SW 1271 (cell line): ENCODE data around the gene KCNB1.

Experiments used
- DNase-seq, 2 experiments: peaks; one replicate each; lab custom pipeline; 2025; lab: John Stamatoyannopoulos, UW

KCNB1 gene

GRCh38 chr20:49409302-49409974, 73.0 kb downstream of the KCNB1 start:
- DNase-seq, result no peak

DNA sequence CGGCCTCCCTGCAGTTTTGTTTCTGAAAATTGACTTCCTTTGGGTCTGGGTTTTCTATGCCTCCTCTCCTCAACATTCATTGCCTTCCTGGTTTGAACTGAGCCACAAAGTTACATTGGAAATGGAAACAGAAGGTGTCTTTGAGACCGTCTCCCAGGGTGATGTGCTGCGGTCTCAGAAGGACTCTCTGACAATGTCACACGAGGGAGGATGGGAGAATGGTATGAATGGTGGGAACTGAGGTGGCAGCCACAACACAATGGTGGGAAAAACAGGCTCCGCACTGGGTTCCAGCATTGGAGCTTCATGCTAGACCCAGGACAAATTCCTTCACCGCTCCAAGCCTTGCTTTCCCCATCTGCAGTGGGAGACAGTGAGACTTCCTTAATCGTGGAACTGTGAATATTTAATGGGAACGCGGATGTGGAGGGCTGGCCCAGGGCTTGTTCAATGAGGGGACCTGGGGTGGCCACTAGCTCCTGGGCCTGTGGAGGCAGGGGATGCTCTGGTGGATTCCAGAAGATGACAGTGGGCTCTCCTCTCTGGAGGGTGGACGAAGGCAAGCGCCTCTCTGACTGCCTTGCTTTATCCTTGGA, 73.9 kb downstream of the KCNB1 start:
- DNase-seq, result no peak

DNA sequence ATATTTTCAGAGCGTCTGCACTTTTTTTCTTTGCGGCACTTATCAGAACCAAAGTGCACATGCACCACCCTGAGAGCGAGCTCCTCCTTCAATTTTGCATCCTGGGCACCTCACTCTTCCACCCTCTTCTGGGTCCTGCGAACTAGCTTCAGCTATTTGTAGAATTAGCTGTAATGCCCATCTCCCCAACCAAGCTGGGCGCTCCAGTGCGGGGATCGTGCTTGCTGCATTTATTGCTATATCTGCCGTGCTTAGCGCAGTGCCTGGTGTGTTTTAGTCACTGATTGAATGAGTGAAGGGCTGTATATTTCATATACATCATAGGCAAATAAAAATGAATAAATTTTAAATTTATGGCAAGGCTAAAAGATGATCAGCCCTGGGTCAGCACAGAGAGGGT, 75.8 kb downstream of the KCNB1 start:
- DNase-seq, result no peak

DNA sequence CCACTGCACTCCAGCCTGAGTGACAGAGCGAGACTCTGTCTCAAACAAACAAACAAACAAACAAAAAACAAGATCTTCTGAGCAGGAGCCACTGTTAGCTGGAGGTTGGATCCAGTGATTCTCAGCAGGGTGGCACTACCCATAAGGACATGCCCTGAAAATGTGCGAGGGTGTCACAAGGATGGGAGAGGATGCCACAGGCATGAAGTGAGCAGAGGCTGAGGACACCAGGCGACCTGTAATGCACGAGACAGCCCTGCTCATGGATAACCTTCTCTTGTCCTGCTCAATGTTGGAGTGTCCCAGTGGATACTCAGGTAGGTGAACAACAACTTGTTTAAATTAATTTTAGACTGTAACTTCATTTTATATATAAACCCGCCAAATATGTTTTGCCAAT, 76.8 kb downstream of the KCNB1 start:
- DNase-seq, result no peak

DNA sequence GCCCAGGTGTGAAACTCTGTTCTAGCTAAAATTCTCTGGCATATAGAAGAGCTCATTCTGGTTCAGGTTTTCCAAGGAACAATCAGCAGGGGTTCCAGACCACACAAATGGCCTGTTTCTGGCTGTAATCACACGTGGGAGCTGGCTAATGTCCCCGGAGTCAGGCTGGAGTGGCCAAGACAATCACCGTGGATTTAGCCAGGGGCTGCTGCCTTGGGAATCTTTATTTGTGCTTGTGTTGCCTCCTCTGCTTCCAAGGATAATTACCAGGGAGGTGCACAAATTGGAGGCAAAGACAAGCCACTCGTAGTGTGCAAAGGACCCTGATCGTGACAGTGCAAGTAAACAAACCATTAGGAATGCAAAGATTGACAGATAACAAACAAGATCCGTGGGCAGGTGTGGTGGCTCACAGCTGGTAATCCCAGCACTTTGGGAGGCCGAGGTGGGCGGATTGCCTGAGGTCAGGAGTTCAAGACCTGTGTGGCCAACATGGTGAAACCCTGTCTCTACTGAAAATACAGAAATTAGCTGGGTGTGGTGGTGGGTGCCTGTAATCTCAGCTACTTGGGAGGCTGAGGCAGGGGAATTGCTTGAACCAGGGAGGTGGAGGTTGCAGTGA, 77.3 kb downstream of the KCNB1 start:
- no peak for DNase-seq

GRCh38 chr20:49404461-49404860, 78.0 kb downstream of the KCNB1 start:
- no peak for DNase-seq

- DNase-seq, result no peak
Measured at GRCh38 chr20:49403911-49404310, 78.6 kb downstream of the KCNB1 start.

DNA sequence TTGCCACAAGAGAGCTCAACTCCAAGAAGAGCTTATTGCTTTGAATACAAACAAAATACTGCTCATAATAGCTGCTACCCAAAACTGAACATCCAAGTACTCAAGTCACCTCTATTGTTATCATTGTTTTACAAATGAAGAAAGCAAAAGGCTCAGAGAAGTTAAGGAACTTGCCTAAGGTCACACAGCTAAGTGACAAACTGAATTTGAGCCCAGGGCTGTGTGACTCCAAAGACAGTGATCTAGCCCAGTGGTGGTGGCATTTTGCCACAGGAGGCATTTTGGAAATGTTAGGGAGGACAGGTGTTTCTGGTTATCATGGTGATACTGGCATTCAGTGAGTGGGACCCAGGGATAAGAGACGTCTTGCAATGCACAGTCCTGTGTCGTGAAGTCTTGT, 79.5 kb downstream of the KCNB1 start:
- no peak for DNase-seq

GRCh38 chr20:49400904-49401303, 81.6 kb downstream of the KCNB1 start:
- no peak for DNase-seq

DNA sequence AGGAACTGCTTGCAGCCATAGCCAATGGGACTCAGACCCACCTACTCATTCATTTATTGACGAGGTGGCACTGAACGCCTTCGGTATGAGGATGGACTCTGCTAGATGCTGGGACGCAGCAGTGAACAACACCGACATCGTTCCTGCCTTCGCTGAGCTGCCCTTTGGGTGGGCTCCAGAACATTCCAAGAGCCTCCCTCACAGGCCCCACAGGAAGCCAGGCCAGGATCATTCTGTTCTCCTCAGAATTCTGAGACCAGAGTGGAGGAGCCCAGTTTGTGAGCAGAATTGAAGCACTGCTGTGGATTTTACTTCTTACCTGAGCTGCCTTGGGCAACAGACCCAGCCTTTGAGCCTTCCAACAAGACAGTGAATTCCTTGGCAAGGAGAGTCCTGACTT, 82.1 kb downstream of the KCNB1 start:
- no peak for DNase-seq

- DNase-seq, result no peak
Measured at GRCh38 chr20:49399329-49399728, 83.1 kb downstream of the KCNB1 start.

- DNase-seq, result no peak
Measured at GRCh38 chr20:49398401-49399144, 83.9 kb downstream of the KCNB1 start.

DNA sequence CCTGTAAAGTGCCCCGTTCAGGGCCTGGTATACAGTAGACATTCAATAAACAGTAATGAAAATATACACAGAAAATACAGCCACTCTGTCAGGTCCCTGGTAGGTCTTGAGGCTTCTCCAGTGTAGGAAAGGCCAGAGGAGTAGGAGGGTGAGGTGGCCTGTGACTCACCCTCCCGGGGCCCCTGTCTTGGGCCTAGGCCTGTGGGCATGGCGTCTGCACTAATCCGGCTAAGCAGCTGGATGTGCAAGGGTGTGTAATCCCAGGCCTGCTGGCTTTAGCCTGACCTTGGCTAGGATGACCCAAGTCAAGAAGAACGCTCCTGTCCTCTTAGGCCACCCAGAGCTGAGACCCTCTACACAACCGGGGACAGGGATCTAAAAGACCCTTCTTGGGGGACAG, 84.9 kb downstream of the KCNB1 start:
- no peak for DNase-seq

GRCh38 chr20:49396230-49396629, 86.2 kb downstream of the KCNB1 start:
- DNase-seq, result no peak

DNA sequence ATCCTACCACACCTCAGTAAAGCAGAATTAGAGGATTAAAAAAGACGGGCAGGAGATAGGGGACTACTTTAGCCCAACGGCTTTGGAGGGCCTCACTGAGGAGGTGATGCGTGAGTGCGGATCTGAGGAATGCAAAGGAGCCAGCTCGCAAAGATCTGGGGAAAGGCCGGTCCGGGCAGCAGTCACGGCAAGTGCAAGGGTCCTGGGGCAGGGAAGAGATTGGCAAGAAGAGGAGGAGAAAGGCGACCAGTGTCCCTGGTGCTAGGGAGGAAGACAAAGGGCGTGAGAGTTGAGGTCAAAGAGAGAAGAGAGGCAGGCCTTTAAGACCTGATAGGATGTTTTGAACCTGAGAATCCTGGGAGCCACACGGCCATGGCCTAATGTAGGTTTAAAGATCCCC, 86.8 kb downstream of the KCNB1 start:
- DNase-seq, result no peak

DNA sequence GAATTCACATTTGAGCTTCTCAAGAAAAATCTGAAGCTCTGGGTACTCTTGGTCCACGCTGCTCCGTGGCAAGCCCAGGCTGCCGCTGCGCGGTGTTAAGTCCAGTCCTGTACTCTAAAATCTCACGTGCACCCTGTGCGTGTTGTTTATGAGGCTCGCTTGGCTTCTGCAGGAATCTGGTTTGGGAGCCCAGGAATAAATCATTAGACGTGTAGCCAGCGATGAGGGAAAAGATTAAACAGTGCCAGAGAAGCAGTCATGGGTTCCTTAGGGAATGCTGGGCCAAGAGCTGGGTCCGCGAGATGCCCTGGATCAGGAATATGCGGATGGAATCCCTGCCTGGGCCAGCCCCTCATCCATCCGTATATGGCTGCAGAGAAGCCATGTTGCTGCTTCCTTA, 87.3 kb downstream of the KCNB1 start:
- no peak for DNase-seq

GRCh38 chr20:49394757-49395156, 87.7 kb downstream of the KCNB1 start:
- DNase-seq, result no peak

DNA sequence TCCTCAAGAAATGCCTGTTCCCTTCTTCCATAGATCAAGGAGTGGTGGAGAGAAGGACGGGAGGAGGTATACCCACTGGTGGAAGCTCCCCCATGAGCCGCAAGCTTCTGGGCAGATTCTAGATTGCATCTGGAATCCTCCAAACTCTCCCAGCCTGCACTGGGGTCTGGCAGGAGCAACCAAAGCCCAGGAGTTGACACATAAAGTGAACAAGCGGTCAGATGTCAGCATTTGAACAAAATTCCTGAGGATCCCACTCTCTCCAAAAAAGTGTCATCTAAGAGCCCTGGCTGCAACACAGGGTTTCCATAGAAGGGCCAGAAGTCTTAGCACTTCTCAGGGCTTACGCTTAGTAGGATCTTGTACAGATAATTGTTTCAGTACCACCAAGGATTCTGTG, 88.2 kb downstream of the KCNB1 start:
- no peak for DNase-seq

GRCh38 chr20:49393803-49394202, 88.7 kb downstream of the KCNB1 start:
- no peak for DNase-seq

GRCh38 chr20:49392745-49393144, 89.7 kb downstream of the KCNB1 start:
- no peak for DNase-seq

GRCh38 chr20:49391404-49392245, 90.8 kb downstream of the KCNB1 start:
- no peak for DNase-seq

- no peak for DNase-seq
Measured at GRCh38 chr20:49389854-49390253, 92.6 kb downstream of the KCNB1 start.
